GM19025 (cell line): Measurements from ENCODE around the gene CFL2.
"Not testable (repeated sequence)": the region's sequence is repeated elsewhere in the genome, so short reads cannot be mapped to it uniquely, and the experiment has no call there.

ENCODE experiments used
- ATAC-seq: cut with Tn5 transposase; IDR thresholded peaks from one replicate; pipeline ENCODE4 v1.9.1; 2021; ENCODE audit warnings: mild to moderate bottlenecking, low read depth, moderate library complexity; ENCODE audit not compliant: unreplicated experiment

CFL2 gene

DNA sequence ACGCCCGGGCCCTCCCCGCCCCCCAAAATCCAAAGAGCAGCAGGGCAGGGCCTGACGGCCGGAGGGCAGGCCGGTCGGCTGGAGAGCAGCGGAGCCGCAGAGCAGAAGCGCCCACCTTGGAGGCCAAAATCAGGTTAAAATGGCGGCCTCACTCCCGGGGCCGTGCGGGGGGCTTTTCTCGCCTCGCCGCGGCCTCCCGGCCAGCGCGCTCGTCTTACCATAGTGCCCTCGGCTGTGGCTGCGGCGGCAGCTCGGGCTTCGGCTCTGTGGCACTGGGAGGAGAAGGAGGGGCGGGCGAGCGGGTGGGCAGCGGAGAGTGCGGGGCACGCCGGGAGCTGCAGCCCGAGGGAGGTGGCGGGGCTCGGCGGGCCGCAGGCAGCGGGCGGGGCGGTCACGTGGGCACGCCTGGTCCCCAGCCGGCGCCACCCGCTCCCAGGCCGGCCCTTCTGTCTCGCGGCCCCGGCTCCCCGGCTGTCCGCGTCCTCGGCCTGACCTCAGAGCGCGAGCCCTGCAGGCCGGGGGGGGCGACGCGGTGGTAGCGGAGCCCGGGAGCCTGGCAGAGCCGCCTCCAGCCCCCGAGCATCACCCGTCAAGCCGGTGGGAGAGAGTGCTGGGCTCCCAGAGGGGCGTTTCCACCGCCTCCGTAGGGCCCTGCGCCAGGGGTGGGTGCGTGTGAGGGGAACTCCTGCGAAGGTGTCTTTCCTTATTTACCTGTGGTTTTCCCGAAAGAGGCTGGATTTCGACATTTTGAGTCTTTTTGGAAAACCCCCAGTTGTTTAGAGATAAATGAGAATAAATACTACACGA, at the start of gene CFL2:
Gene CFL2 (minus strand): TSS at position 274 of the 807 bp plus-strand sequence. CDS start 53 bp downstream, at position 221.
- ATAC-seq = peak; percentile 88

DNA sequence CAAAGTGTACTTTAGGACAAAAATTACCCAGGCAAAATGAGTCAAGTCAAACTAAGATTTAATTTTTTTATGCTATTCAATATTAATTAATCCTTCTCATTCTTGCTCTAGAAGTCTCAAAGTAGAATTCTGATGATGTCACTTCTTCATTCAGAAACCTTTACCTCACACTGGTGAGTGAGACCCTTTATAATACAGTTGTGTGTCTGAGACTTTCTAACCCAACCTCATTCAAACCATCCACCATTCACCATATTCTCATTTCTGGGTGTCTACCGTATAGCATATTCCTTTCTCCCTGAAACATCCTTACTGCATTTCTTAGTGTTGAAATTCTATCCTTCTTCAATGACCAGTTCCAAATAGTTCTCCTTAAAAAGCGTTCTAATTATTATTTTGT, 40.8 kb upstream of the CFL2 start:
- no peak for ATAC-seq

DNA sequence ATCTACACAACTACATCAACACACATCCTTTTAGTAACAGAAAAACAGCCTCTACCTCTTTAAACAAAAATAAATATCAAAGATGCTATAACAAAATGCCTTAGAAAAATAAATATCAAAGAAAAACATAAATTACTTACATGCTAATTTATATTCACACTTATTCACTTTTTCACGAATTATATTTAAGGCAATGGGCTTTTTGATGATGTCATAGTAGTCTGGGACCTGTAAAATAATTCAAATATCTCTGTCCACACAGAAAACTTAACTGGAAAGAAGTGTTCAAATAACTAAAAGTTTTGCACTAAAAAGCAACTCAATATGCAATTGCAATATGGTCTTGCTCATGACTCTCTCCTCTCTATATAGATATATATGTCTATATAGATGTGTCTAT, 40.3 kb upstream of the CFL2 start:
- ATAC-seq = no peak

DNA sequence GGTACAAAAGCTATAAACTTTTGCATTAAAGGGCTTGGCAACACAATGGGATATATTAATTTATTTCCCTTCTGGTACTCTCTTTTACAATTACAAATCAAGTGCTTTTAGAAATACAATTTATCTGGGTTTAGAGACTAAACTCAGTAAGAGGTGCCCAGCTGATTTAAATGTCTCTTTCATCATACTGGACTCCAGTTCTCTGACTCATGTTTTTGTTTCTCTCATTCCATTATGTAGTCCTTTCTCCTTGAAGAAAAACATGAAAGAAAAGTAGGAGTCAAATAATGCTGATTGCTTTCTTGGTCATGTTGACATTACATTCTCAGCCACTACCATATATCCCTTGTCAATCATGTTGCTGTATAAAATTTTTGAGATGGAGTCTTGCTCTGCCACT, 36.3 kb upstream of the CFL2 start:
- ATAC-seq = no peak

DNA sequence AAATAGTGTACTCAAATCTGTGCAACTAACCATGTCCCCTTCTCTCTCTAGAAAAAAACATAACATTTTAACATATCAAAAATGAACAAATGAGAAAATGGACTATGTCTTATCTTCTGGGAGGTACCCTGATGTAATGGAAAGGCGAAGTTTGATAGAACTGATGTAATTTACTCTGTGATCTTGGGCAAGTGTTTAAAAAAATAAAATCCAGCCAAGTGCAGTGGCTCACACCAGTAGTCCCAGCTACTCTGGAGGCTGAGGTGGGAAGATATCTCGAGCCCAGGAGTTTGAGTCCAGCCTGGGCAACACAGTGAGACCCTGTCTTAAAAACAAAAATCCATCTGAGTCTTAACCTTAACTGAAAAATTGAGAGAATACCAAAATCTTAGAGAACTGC, 35.8 kb upstream of the CFL2 start:
- ATAC-seq = no peak

DNA sequence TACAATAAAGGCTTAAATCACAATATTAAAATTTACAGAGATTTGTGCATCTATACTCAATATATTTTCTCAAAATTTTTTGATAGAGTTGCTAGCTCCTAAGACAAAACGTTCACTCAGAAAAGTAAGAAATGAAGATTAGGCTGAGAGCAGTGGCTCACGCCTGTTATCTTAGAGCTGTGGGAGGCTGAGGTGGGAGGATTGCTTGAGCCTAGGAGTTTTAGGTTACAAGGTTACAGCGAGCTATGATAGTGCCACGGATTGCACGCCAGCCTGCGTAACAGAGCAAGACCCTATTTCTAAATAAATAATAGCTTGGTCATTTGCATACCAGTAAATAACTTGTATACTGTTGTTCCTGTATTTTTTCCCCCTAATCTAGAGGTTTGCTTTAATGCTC, 35.0 kb upstream of the CFL2 start:
- ATAC-seq = no peak

DNA sequence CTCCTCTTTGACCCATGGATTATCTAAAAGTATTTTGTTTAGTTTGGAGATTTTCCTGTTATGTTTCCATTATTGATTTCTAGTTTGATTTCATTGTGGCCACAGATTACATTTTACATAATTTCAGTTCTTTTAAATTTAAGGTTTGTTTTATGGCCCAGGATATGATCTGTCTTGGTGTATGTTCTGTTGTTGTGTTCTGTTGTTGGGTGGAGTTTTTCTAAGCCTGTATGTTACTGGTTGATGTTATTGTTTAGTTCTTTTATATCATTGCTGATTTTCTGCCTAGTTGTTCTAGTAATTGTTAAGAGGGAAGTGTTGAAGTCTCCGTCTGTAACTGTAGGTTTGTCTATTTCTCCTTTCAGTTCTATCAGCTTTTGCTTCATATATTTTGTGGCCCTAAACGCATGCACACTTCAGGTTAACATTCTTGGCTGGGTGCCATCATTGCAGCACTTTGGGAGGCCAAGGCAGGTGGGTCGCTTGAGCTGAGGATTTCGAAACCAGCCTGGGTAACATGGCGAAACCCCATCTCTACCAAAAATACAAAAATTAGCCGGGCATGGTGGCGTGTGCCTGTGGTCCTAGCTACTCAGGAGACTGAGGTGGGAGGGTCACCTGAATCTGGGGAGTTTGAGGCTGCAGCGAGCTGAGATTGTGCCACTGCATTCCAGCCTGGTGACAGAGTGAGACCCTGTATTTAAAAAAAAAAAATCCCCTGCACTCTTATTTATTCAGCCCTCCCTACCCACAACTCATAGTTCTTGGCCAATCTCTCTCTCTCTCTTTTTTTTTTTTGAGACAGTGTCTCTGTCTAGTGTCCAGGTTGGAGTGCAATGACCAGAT, 28.1 kb upstream of the CFL2 start:
- no peak for ATAC-seq

DNA sequence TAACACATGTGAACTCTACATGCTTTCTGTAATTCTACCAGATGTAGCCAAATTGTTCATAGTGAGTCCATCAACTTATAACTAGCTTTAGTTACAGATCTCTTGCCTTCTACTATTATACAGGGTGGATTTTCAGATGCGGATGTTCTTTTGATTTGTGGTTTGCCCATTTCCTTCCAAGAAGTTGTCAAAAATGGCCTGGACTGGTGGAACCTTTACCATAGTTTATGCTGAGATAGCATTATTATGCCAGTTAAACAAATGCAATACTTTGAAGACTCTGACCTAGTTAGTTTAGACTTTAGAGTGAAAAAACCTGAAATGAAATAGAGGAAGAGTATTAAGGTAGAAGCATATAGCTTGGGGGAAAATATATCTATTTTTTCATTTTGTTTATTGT, 27.4 kb upstream of the CFL2 start:
- no peak for ATAC-seq

DNA sequence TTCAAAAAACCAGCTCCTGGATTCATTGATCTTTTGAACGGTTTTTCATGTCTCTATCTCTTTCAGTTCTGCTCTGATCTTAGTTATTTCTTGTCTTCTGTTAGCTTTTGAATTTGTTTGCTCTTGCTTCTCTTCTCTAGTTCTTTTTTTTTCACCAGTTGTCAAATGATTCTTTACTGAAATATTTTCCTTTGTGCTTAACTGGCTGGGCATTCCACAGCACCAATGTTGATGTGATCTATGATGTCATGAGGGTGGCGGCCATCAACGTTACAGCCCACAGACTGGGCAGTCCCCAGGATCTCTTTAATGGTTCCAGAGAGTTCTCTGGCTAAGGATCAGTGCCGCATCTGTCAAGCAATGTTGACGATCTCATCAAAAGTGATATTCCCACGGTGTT, 25.7 kb upstream of the CFL2 start:
- not testable (repeated sequence) for ATAC-seq

DNA sequence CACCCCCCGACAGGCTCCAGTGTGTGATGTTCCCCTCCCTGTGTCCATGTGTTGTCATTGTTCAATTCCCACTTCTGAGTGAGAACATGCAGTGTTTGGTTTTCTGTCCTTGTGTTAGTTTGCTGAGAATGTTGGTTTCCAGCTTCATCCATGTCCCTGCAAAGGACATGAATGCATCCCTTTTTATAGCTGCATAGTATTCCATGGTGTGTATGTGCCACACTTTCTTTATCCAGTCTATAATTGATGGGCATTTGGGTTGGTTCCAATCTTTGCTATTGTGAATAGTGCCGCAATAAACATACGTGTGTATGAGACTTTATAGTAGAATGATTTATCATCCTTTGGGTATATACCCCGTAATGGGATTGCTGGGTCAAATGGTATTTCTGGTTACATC, 22.7 kb upstream of the CFL2 start:
- ATAC-seq = not testable (repeated sequence)

DNA sequence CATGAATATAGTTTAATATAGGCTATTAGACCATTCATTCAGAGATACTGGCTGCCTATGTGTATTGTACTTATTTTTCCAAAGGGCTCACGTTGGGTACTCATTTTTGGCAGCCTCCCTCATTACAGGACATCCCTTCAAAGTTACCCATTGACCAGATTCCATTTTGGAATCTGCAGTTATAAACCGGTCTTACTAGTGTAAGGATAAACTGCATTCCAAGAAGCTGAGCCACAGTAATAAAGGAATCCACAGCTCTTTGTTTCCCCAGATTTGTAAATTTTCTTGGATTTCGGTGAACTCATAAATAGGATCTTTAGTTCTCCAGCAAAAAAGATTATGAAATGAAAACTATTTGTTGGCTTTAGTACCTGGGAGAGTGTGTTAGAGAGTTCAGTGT, 18.9 kb upstream of the CFL2 start:
- no peak for ATAC-seq

DNA sequence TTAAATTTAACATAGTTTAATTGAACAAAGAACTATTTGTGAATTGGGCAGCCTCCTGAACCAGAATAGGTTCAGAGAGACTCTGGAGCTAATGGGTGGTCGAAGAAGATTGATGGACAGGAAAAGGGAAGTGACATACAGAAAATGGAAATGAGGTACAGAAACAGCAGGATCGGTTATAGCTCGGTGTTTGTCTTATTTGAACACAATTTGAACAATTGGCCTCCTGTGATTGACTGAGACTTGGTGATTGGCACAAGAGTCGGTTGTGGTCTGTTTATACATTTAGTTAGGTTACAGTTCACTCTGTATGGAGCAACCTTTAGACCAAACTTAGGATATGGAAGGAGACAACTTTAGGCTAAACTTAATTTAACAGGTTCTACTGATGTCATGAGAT, 18.4 kb upstream of the CFL2 start:
- no peak for ATAC-seq

DNA sequence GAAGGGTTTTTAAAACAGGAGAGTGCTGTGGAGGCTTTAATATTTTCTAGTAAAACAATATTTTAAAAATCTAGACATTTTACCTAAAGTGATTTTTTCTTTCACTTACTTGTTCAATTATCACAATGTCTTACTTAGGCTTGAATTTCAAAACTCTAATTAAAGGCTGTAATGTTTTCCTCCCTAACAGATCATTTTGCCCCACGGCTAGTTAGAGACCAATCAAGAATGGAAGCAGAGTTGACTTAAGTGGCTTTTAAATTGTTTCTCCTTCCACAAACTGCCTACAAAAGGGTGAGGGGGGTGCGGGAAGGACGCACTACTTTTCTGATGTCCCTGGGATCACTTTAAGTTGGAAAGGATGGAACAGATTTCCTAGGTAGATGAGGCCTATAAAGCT, 9.5 kb upstream of the CFL2 start:
- no peak for ATAC-seq

DNA sequence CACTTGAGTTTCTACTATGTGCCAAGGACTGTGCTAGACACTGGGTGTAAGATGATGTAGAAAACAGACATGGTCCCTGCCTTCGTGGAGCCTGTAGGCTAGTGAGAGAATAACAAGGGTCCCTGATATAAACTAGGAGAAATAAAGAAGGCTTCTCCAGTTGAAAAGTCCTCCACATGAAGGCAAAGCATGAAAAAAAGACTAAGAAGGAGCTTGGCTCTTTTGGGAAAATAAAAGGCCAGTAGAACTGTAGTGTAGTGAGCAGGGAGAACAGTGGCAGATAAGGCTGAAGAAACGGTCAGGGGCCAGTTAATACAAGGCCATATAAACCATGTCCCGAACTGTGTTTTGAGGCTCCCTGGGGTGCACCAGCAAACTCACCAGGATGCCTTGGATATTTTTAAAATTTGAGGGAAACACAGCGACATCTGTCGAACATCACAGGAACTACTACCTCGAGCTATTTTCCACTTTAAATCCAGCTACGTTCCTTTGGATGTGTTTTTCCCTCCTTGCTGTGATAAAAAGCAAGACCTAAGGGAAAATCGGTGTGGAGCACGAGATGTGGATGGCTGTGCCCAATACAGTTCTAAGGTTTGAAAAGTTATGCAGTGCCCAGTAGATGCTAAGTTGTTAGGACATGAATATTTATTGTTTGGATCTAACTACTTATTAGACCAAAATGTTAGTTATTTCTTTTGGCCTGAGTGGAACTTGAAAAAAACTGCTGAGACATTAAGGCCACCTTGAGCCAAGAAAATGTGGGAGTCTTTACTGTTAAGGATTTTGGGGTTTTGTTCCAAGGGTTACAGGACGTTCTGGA, 8.5 kb upstream of the CFL2 start:
- ATAC-seq = no peak

DNA sequence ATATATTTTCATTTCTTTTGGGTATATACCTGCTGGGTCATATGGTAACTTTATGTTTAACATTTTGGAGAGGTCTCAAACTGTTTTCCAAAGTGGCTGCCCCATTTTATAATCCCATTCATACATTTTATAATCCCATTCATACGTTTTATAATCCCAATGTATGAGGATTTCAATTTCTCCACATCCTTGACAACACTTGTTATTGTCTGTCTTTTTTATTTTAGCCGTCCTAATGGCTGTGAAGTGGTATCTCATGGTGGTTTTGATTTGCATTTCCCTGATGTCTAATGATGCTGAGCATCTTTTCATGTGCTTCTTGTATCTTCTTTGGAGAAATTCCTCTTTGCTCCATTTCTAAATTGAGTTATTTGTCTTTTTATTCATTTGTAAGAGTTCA, 6.7 kb upstream of the CFL2 start:
- ATAC-seq = no peak

DNA sequence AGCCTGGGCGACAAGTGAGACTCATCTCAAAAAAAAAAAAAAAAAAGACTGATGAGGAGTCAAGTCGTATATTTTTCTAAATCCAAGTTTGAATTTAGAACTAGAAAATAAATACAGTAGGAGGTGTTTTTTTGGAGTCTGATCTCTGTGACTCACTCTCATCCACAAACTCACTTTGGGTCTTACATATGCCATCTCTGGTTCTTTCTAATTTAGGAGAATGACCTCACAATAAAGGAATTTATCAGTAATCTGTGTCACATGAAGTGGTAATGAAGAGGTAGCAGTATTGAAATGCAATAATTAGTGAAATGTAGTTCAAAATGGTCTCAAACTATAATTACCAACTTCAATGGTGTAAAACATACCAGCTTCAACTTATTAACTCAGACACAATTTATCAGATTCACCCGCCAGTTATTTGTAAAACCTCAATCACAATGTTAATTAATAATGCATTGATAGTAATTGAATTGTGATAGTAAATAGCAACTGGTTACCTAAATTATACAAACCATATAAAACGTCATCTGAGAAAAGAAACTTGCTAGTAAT, 4.4 kb upstream of the CFL2 start:
- ATAC-seq = no peak

DNA sequence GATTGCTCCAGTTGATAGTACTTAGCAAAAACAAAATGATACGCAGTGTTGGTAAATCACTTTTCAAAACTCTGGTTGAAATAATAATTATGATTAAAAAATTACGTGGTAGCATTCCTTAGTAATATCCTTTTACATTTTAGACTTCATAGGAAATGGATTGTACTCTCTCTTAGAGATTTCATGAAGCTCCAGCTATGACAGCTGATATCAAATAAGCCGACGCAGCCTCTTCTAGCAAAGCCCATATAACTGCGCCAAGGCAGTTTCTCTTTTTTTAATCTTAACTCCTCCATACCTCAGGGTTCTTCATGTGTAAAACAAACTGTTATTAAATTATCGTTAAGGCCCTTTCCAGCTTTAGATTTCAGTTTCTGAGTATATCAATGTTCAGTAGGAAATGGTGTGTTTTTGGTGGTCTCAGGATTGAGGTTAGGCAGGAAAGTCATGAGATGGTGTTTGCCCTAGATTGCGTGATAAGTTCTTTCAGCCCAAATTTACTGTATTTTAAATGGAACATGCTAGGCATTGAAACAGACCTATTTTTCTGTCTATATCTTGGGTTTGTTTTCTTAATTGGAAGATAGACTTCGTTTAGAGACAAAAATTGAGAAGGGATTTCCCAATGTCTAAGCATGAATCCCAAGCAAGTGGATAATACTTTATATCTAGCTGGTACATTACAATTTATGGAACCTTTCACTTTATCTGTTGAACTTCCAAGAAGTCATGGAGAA, 902 bp upstream of the CFL2 start:
- ATAC-seq = no peak

DNA sequence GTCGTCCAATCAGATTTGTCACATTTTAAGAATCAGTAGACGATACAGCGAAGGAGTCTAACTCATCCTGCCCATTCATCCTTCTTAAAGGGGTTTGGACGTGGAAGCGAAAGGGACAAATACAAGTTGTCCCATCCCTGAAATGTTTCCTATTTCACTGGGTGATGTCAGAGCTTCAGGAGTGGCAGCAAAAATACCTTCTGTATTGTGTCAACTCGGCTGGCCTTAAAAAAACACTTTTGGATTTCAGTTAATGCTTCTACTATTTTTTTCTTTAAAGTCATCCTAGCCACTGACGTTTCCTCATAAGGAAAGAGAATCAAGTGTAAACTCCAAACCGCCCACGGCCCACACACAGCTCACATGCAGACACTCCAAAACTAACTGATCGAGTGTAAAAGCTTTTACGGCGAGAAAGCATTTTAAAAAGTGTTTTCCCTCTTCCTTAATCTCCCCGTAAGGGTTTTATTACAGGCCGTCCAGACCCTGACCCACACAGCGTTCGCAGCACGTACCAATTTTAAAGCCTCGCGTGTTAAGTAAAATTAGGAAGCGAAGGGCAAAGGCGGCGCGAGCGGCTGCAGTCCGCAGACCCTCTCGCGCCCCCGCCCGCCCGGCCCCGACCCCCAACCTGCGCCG, 593 bp downstream of the CFL2 start:
- no peak for ATAC-seq

DNA sequence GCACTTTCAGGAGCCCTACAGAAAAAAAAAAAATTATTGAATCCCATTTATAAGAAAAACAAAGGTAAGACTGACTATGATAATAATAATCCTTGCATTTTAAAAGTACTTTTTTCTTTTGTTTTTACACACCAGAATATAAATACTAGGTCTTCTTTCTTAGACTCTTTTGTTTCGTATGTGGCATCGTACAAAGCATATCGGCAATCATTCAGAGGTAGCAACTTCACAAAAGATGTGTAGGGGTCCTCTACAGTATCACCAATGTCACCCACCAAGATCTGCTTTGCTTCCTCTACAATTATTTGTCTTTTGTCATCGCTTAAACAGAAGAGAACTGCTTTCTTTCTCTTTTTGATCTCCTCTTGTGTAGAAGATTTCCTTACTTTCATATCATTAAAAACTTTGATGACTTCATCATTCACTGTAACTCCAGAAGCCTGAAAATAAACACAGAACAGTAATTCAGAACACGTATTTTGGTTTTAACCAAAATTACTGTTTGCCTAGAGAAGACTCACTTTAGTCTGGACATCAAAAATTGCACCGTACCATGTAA, 1.2 kb downstream of the CFL2 start:
- no peak for ATAC-seq
